ENCODE data around the gene LMBR1.

Gene LMBR1

GRCh38 chr7:156655983-156656382 is 237.0 kb downstream of the LMBR1 start:
- no peaks in the 10 kb centered on the region for H3K36me3 ChIP-seq
- TF ChIP-seq, protein P1, sequence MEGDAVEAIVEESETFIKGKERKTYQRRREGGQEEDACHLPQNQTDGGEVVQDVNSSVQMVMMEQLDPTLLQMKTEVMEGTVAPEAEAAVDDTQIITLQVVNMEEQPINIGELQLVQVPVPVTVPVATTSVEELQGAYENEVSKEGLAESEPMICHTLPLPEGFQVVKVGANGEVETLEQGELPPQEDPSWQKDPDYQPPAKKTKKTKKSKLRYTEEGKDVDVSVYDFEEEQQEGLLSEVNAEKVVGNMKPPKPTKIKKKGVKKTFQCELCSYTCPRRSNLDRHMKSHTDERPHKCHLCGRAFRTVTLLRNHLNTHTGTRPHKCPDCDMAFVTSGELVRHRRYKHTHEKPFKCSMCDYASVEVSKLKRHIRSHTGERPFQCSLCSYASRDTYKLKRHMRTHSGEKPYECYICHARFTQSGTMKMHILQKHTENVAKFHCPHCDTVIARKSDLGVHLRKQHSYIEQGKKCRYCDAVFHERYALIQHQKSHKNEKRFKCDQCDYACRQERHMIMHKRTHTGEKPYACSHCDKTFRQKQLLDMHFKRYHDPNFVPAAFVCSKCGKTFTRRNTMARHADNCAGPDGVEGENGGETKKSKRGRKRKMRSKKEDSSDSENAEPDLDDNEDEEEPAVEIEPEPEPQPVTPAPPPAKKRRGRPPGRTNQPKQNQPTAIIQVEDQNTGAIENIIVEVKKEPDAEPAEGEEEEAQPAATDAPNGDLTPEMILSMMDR (IDR thresholded peaks at IDR 0.05) = no peak
- intact Hi-C loops (cut with DNase I; ENCODE audit: low total_unique reads) = no loop called here
- H3K27me3 ChIP-seq = peaks cover 0 to 31% of the 10 kb centered on the region in 2 donors
- no peak overlapping the region for H3K27ac ChIP-seq
- H3K4me1 ChIP-seq = no peaks in the 10 kb centered on the region
- H3K9me3 ChIP-seq = no peaks in the 10 kb centered on the region
- DNase-seq = no peak
- no peak overlapping the region for H3K4me3 ChIP-seq

GRCh38 chr7:156655251-156655650 is 237.7 kb downstream of the LMBR1 start:
- no peak for DNase-seq
- Histone ChIP-seq H3K4me3 (no peak overlapping the region), H3K4me1 (no peaks in the 10 kb centered on the region), H3K27me3 (peaks cover 0 to 39% of the 10 kb centered on the region in 2 donors), H3K27ac (no peak overlapping the region), H3K9me3 (no peaks in the 10 kb centered on the region), H3K36me3 (no peaks in the 10 kb centered on the region)
- TF ChIP-seq, protein P1 (IDR thresholded peaks at IDR 0.05) = no peak
- intact Hi-C loops (cut with DNase I; ENCODE audit: low total_unique reads) = no loop called here

DNA sequence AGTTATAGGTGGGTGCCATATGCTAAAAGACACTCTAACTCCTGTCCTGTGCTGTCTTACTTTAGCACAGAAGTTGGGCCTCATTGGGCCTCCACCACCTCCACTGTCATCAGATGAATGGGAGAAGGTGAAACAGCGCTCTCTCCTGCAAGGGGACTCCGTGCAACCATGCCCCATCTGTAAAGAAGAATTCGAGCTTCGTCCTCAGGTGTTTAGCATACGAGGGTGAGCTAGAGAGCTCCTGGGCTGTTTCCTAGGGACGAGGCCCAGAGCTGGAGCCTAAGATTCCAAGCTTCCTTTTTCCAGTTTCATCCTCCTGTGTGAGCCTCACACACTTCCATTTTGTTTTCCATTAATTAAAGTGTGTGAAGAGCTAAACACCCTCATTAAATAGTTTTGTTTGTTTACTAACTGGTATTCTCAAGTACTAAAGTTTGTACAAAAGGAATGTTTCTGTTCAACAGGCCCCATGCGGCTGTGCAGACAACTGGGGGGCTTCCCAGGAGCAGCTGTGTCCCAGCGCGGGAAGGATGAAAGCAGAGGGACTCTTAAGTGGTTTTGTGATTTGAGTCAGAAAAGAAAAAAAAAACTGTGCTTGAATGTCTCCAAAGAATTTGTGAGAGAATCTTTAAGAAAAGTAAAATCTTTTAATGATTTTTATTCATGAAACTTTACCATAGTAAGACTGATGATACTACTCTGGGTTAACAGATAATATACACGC is 238.3 kb downstream of the LMBR1 start:
- Histone ChIP-seq H3K4me3 (no peak overlapping the region), H3K27me3 (peaks cover 0 to 43% of the 10 kb centered on the region in 2 donors), H3K27ac (no peak overlapping the region), H3K36me3 (no peaks in the 10 kb centered on the region), H3K4me1 (no peaks in the 10 kb centered on the region), H3K9me3 (no peaks in the 10 kb centered on the region)
- no peak for DNase-seq
- intact Hi-C loops (cut with DNase I; ENCODE audit: low total_unique reads) = no loop called here
- TF ChIP-seq, protein P1 (IDR thresholded peaks at IDR 0.05) = no peak

DNA sequence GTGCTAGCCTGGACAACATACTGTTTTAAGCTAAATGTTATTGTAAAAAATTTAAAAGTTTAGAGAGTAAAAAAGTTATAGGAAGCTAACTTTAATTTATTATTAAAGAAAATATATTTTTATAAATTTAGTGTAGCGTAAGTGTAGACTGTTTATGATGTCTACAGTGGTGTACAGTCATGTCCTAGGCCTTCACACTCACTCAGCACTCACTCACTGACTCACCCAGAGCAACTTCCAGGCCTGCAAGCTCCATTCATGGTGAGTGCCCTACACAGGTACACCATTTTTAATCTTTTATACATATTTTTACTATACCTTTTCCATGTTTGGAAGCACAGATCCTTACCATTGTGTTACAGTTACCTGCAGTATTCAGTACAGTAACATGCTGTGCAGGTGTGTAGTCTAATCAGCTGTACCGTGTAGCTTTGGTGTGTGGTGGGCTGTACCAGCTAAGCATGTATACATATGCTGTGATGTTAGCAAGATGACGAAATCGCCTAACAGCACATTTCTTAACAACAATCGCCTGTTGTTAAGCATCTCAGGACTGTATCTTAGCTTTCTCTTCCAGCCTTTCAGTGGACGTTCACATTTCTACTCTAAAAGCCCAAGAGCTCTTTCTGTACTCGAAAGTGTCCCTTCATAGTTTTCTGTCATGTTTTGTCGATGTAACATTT is 240.0 kb downstream of the LMBR1 start:
- intact Hi-C loops (cut with DNase I; ENCODE audit: low total_unique reads) = no loop called here
- Histone ChIP-seq H3K27ac (no peak overlapping the region), H3K4me3 (no peak overlapping the region), H3K36me3 (no peaks in the 10 kb centered on the region), H3K9me3 (no peaks in the 10 kb centered on the region), H3K4me1 (no peaks in the 10 kb centered on the region), H3K27me3 (peaks cover 0 to 43% of the 10 kb centered on the region in 2 donors)
- DNase-seq = no peak
- TF ChIP-seq, protein P1 (IDR thresholded peaks at IDR 0.05) = no peak

GRCh38 chr7:156651474-156651873 is 241.5 kb downstream of the LMBR1 start:
- Histone ChIP-seq H3K36me3 (no peaks in the 10 kb centered on the region), H3K27me3 (peaks cover 0 to 34% of the 10 kb centered on the region in 2 donors), H3K9me3 (no peaks in the 10 kb centered on the region), H3K4me3 (no peak overlapping the region), H3K27ac (no peak overlapping the region), H3K4me1 (no peaks in the 10 kb centered on the region)
- DNase-seq = no peak
- intact Hi-C loops (cut with DNase I; ENCODE audit: low total_unique reads) = no loop called here
- TF ChIP-seq, protein P1 (IDR thresholded peaks at IDR 0.05) = no peak
